C4-2B (cell line): ENCODE results near the gene LENG1.

Experiments used
- CTCF ChIP-seq: fragments of 450-650 bp; conservative IDR thresholded peaks from 2 replicates; pipeline ENCODE4 v1.5.1; 2017; ENCODE audit warnings: mild to moderate bottlenecking
- ZFX ChIP-seq: fragments of 450-650 bp; IDR thresholded peaks from 2 replicates; pipeline ENCODE4 v1.6.1; 2017

GRCh38 chr19:54193011-54193410, 33.5 kb upstream of the LENG1 start:
- TF ChIP-seq CTCF, result no peak
- no peak for TF ChIP-seq ZFX
